HepG2 (cell line): ENCODE results near the gene ZNF865. TPM values are rescaled to one million over a fixed set of nuclear protein-coding genes. Genes with fewer than 3 reads are reported as not detected.
A peak's percentile ranks its signal among the peaks of the same experiment; 100 is the strongest.

Experiments
- ATF3 ChIP-seq: sonication (generic); formaldehyde crosslinking; IDR thresholded peaks from 2 replicates; pipeline ENCODE4 v1.4.0; 2020; ENCODE audit warnings: missing genetic modification reagents
- CHD4 ChIP-seq: fragments of 200-600 bp; sonication (generic); IDR thresholded peaks from 2 replicates; pipeline ENCODE4 v1.7.0; 2017; ENCODE audit warnings: mild to moderate bottlenecking, low read length, borderline replicate concordance
- HIVEP1 ChIP-seq: sonication (generic); formaldehyde crosslinking; IDR thresholded peaks from 2 replicates; pipeline ENCODE4 v1.4.0; 2020; ENCODE audit warnings: mild to moderate bottlenecking, missing genetic modification reagents
- KDM3A ChIP-seq: IDR thresholded peaks from 2 replicates; pipeline ENCODE4 v1.6.1; 2018; ENCODE audit warnings: low read depth, missing compliant biosample characterization
- KLF12 ChIP-seq: sonication (generic); formaldehyde crosslinking; IDR thresholded peaks from 2 replicates; pipeline ENCODE4 v1.4.0; 2020; ENCODE audit warnings: missing genetic modification reagents, borderline replicate concordance
- MED8 ChIP-seq: sonication (generic); formaldehyde crosslinking; IDR thresholded peaks from 2 replicates; pipeline ENCODE4 v1.8.1; 2023; ENCODE audit warnings: mild to moderate bottlenecking, missing genetic modification reagents; ENCODE audit not compliant: insufficient replicate concordance
- MLXIP ChIP-seq: sonication (generic); formaldehyde crosslinking; IDR thresholded peaks from 2 replicates; pipeline ENCODE4 v1.9.0; 2021; ENCODE audit warnings: missing genetic modification reagents, borderline replicate concordance
- NCOR1 ChIP-seq: fragments of 200-600 bp; sonication (generic); IDR thresholded peaks from 2 replicates; pipeline ENCODE4 v1.7.0; 2017; ENCODE audit warnings: antibody characterized with exemption, low read length, borderline replicate concordance
- NR2F2 ChIP-seq: IDR thresholded peaks from 2 replicates; pipeline ENCODE4 v1.6.1; 2012; ENCODE audit warnings: low read depth, inconsistent platforms, borderline replicate concordance
- PLRG1 ChIP-seq: fragments of 450-650 bp; conservative IDR thresholded peaks from 2 replicates; pipeline ENCODE4 v1.6.1; 2016
- PTBP1 ChIP-seq: fragments of 200-400 bp; formaldehyde crosslinking; IDR thresholded peaks from 2 replicates; pipeline ENCODE4 v1.6.1; 2018; ENCODE audit warnings: low read length, low read depth; ENCODE audit not compliant: poor library complexity, severe bottlenecking
- RELA ChIP-seq: sonication (generic); formaldehyde crosslinking; IDR thresholded peaks from 2 replicates; pipeline ENCODE4 v1.4.0; 2020; ENCODE audit warnings: missing genetic modification reagents
- RNF2 ChIP-seq: fragments of 450-650 bp; conservative IDR thresholded peaks from 2 replicates; pipeline ENCODE4 v1.6.1; 2016; ENCODE audit warnings: low read depth
- TCF7L2 ChIP-seq: IDR thresholded peaks from 2 replicates; pipeline ENCODE4 v1.6.1; 2011; ENCODE audit warnings: mild to moderate bottlenecking, low read depth, low read length, moderate library complexity
- THYN1 ChIP-seq: sonication (generic); formaldehyde crosslinking; IDR thresholded peaks from 2 replicates; pipeline ENCODE4 v1.8.1; 2023; ENCODE audit warnings: low read depth, mild to moderate bottlenecking, moderate library complexity, missing genetic modification reagents, borderline replicate concordance
- TSC22D2 ChIP-seq: sonication (generic); formaldehyde crosslinking; IDR thresholded peaks from 2 replicates; pipeline ENCODE4 v1.5.1; 2020; ENCODE audit warnings: missing genetic modification reagents, mild to moderate bottlenecking, borderline replicate concordance
- U2AF2 ChIP-seq: fragments of 200-400 bp; formaldehyde crosslinking; IDR thresholded peaks from 2 replicates; pipeline ENCODE4 v1.6.1; 2017; ENCODE audit warnings: low read depth, mild to moderate bottlenecking, low read length
- ZBTB25 ChIP-seq: IDR thresholded peaks from 2 replicates; pipeline ENCODE4 v1.6.1; 2018; ENCODE audit warnings: missing genetic modification reagents
- ZBTB33 ChIP-seq: sonication (generic); formaldehyde crosslinking; IDR thresholded peaks from 2 replicates; pipeline ENCODE4 v1.4.0; 2020; ENCODE audit warnings: missing genetic modification reagents
- ZNF10 ChIP-seq: sonication (generic); formaldehyde crosslinking; IDR thresholded peaks from 2 replicates; pipeline ENCODE4 v1.4.0; 2020; ENCODE audit warnings: mild to moderate bottlenecking, low read depth, missing genetic modification reagents, borderline replicate concordance
- ZNF138 ChIP-seq: sonication (generic); formaldehyde crosslinking; IDR thresholded peaks from 2 replicates; pipeline ENCODE4 v1.5.0; 2020; ENCODE audit warnings: mild to moderate bottlenecking, low read depth, missing genetic modification reagents
- ZNF235 ChIP-seq: sonication (generic); formaldehyde crosslinking; IDR thresholded peaks from 2 replicates; pipeline ENCODE4 v1.8.1; 2023; ENCODE audit warnings: mild to moderate bottlenecking, missing genetic modification reagents, borderline replicate concordance
- ZNF44 ChIP-seq: sonication (generic); formaldehyde crosslinking; IDR thresholded peaks from 2 replicates; pipeline ENCODE4 v1.5.1; 2020; ENCODE audit warnings: mild to moderate bottlenecking, missing genetic modification reagents
- ZSCAN25 ChIP-seq: sonication (generic); formaldehyde crosslinking; IDR thresholded peaks from 2 replicates; pipeline ENCODE4 v1.8.0; 2022; ENCODE audit warnings: mild to moderate bottlenecking, missing genetic modification reagents
- polyA plus RNA-seq, 8 experiments: library from polyadenylated mRNA; depleted of rRNA in 3 of 8; stranded (reverse) in 7 of 8; unstranded in 1 of 8; fragments of >200 nt; fragmentation: Illumina TruSeq in 4 of 8; extraction: Trizol in 4 of 8; gene quantifications; 2 replicates each; pipeline versions ENCODE4 v1.2.1 to v1.2.3, GENCODE V29; 2011 to 2016; ENCODE audit warnings: low read depth in 4 of 8, missing spikeins in 1 of 8, mixed read lengths in 1 of 8; ENCODE audit not compliant: insufficient read depth in 1 of 8
- total RNA-seq, 5 experiments: library from RNA; depleted of rRNA; stranded (reverse); fragments of >200 nt; fragmentation: Illumina TruSeq; extraction: Trizol; gene quantifications; 2 replicates each; pipeline ENCODE4 v1.2.3, GENCODE V29; 2016; ENCODE audit warnings: low read depth in 1 of 5
- TF ChIP-seq, protein P1 (sequence below): sonication (generic); formaldehyde crosslinking; IDR thresholded peaks from 2 replicates; pipeline ENCODE4 v1.4.0; 2020; ENCODE audit warnings: mild to moderate bottlenecking, missing genetic modification reagents

ZNF865 gene
- total and polyA plus RNA-seq, 2 of the 13 experiments (the other 11 are each of a cell fraction or from before 2014, with no cell fraction given): 0.93 to 1.0 TPM

GRCh38 chr19:55640043-55640576 lies 34.7 kb downstream of the ZNF865 start (continued):
- TF ChIP-seq CHD4 (no peak), PLRG1 (no peak), KLF12 (CRISPR knock-in tag) (no peak), RNF2 (no peak), ZSCAN25 (no peak), THYN1 (no peak), ZNF138 (CRISPR knock-in tag) (no peak), NR2F2 (no peak), MED8 (CRISPR knock-in tag) (peak; percentile 42), U2AF2 (no peak), TSC22D2 (CRISPR knock-in tag) (no peak), HIVEP1 (CRISPR knock-in tag) (no peak), ZNF44 (CRISPR knock-in tag) (no peak), MLXIP (no peak), ATF3 (CRISPR knock-in tag) (no peak), RELA (no peak), PTBP1 (no peak), NCOR1 (no peak), TCF7L2 (no peak), ZBTB33 (CRISPR knock-in tag) (peak; percentile 92), KDM3A (0 out of 2 replicates have a peak, but pooled peaks have one; percentile 31), ZBTB25 (no peak), ZNF10 (CRISPR knock-in tag) (no peak), ZNF235 (0 out of 2 replicates have a peak, but pooled peaks have one; percentile 61)
- TF ChIP-seq, protein P1, sequence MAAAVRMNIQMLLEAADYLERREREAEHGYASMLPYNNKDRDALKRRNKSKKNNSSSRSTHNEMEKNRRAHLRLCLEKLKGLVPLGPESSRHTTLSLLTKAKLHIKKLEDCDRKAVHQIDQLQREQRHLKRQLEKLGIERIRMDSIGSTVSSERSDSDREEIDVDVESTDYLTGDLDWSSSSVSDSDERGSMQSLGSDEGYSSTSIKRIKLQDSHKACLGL (CRISPR knock-in tag): peak; percentile 56; the same call in 1 of the 2 replicates
